ENCODE data around the gene LRMDA.

GRCh38 chr10:75390178-75390577 is 41.2 kb upstream of the LRMDA start:
- TF ChIP-seq, protein P1, sequence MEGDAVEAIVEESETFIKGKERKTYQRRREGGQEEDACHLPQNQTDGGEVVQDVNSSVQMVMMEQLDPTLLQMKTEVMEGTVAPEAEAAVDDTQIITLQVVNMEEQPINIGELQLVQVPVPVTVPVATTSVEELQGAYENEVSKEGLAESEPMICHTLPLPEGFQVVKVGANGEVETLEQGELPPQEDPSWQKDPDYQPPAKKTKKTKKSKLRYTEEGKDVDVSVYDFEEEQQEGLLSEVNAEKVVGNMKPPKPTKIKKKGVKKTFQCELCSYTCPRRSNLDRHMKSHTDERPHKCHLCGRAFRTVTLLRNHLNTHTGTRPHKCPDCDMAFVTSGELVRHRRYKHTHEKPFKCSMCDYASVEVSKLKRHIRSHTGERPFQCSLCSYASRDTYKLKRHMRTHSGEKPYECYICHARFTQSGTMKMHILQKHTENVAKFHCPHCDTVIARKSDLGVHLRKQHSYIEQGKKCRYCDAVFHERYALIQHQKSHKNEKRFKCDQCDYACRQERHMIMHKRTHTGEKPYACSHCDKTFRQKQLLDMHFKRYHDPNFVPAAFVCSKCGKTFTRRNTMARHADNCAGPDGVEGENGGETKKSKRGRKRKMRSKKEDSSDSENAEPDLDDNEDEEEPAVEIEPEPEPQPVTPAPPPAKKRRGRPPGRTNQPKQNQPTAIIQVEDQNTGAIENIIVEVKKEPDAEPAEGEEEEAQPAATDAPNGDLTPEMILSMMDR (conservative IDR thresholded peaks at IDR 0.05; ENCODE audit: low read depth, low read length) = no peak
- TF ChIP-seq EZH2 (IDR thresholded peaks at IDR 0.05; ENCODE audit: borderline replicate concordance, low read depth, low read length, poor library complexity, severe bottlenecking) = no peak
